Stimulated activated CD4-positive, alpha-beta T cell treated with anti-CD3 and anti-CD28 coated beads, Interleukin-4, amount 100 ng/mL, for 4 hours (primary cell): Measurements from ENCODE around the gene ASIC5.
"Not testable (repeated sequence)": the region's sequence is repeated elsewhere in the genome, so short reads cannot be mapped to it uniquely, and the experiment has no call there.

Experiments used
- DNase-seq, 2 experiments: peaks; one replicate each; pipeline ENCODE4 v3.0.0-alpha.2; 2020

The ASIC5 gene

DNA sequence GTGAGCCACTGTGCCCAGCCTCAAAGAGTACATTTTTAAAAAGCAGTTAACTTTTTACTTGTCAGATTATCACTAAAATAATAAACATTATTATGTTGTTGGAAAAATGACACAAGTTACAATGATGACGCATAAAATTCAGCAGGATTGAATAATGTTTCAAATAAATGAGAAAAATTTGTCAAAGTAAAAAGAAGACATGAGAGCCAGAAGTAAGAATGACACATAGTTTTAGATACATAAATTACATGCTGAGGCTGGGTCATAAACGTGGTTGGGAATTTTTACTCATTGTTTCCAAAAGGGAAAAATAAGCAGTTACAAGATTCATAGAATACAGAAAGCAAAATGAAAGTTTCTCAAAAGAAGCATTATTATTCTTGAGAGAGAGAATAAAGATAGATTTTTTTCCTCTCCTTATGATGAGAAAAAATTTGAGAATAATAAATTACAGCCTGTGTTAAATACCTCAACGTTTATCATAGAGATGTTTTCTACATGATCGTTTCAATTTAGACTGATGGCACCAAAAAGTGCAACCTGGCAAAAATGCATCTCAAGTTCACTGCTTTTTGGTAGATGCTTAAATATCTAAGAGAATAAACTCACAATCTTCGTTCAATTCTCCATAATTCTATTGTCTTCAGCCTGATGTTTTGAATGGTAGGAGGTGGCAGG is 66.8 kb downstream of the ASIC5 start:
- no peak for DNase-seq

GRCh38 chr4:155797581-155797980 is 68.5 kb downstream of the ASIC5 start:
- not testable (repeated sequence) for DNase-seq

DNA sequence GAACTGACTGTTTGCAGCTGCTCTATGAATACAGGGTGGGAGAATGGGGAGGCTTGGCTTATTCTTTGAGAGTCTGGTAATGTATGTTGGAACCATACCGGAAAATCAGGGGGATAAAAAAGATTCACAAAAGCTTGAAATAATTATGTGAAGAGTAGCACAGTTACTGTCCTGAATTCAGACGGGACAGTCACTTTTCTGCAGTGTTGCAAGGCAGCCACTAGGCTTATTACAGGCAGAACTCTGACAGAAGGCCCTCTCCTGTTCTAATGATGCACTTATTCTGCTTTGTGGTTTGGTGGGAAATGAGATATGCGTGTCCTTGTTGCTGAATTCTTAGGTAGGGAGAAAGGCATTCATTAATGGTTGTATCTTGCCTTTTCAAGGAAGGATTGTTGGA is 70.1 kb downstream of the ASIC5 start:
- no peak for DNase-seq

GRCh38 chr4:155794589-155795236 is 71.4 kb downstream of the ASIC5 start:
- no peak for DNase-seq

DNA sequence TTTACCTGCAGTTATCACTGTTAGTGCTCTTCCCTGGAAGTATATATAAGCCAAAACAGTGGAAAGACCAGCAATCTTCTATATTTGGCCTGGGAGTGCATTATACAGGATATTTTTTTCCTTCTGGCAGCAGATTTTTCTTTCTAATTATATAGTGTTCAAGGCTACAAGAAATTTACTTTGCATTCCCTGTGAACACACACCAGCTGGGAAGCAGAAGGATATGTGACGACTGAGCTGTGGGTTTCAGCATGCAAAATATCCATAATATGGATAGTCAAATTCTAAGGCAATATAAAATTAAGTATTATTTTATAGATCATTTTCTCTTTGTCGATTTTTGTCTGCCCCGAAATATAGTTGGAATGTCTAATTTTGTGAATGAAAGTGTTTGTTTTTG is 76.1 kb downstream of the ASIC5 start:
- DNase-seq: no peak

DNA sequence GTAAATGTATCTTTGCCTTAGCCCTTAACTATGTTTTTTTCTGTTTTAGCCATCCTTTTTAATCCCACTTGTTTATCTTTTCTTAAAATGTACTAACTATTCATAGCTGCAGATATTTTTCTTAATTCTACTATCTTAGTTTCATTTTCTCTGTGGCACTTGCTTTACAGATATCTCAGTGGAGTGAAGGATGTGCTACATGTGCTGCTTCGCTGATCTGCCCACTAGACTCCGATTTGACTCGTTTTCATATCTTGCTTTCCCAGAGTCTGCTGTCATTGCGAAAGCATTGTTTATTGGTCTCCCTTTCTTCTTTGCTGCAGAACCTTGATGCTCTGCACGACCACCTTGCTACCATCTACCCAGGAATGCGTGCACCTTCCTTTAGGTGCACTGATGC is 76.7 kb downstream of the ASIC5 start:
- DNase-seq: no peak

DNA sequence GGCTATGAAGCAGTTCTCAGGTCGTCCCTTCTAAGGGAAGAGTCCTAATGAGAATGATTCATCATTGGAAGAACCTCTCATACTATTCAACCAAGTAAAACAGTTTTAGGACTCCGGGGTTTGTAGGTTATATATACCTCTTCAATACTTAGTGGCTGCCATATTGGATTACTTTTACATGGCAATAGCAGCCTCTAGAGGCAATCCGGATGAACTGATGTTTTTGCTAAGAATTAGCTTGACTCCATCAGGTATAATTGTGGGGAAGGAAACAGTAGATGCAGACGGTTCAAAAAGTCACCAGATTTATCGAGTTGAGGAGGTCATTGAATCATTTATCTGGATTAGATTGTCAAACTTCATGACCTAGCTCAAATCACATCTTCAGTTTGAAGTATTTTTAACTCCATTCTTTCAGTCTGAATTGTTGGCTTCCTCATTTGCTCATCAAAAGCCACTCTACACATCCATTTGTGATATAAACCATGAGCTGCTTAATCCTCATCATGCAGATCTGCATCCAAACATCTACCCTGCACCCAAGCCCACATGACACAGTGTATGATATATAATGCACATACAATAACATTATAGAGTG is 78.9 kb downstream of the ASIC5 start:
- no peak for DNase-seq

DNA sequence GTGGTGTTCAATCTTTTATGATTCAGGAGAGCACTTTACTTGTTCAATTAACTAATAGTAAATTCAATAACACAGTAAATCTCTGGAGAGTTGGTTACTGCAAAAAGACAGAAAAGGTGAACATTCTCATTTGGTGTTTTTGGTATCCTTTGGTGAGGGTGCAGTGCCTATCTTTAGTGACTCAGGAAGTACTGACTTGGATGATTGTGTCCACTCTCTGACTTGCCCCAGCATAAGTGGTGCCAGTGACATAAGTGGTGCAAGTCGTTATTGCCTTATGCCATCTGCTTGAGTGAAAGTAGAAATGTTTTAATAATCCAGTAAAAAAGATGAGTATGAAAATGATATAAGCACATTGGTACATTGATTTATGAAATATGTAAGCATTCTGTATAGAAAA is 80.2 kb downstream of the ASIC5 start:
- DNase-seq: no peak

- no peak for DNase-seq
Observed at GRCh38 chr4:155784637-155785036, 81.4 kb downstream of the ASIC5 start.

- no peak for DNase-seq
Observed at GRCh38 chr4:155781249-155781831, 84.7 kb downstream of the ASIC5 start.

DNA sequence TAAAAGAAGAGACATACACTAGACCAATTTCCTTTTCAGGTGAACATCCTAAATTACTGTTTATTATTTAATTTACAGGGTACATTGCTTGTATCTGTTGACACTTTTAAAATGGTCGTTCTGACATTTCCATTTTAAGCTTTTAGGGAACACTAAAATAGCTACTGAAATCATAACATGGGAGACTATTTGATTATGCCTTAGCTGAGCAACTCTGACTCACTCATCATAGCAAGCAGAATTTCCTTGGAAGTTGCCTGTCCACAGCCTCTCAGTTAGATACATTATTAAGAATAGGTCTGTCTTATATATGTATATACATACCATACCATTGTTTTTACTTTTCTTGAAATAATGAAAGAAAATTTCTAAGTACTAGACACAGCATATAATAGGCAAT is 85.3 kb downstream of the ASIC5 start:
- DNase-seq: no peak
